SK-N-SH treated with all-trans-retinoic acid at 6 μM for 48 hours (cell line): ENCODE data around the gene PPT1.

Experiments used
- OSR1 ChIP-seq: fragments of 250-450 bp; sonication (Bioruptor Pico); IDR thresholded peaks from 2 replicates; pipeline ENCODE4 v1.8.0; 2022; ENCODE audit warnings: moderate library complexity, mild to moderate bottlenecking, inconsistent platforms
- PPARA ChIP-seq: fragments of 250-450 bp; sonication (Bioruptor Pico); IDR thresholded peaks from 2 replicates; pipeline ENCODE4 v1.5.0; 2020; ENCODE audit warnings: mild to moderate bottlenecking, borderline replicate concordance
- ZC3H10 ChIP-seq: fragments of 250-450 bp; sonication (Bioruptor Pico); IDR thresholded peaks from 2 replicates; pipeline ENCODE4 v1.5.1; 2021; ENCODE audit warnings: mild to moderate bottlenecking, moderate library complexity
- ZFP30 ChIP-seq: fragments of 450-650 bp; formaldehyde crosslinking; IDR thresholded peaks from 2 replicates; pipeline ENCODE4 v1.5.0; 2022; ENCODE audit warnings: mild to moderate bottlenecking, moderate library complexity
- ZNF565 ChIP-seq: fragments of 450-650 bp; formaldehyde crosslinking; conservative IDR thresholded peaks from 2 replicates; pipeline ENCODE4 v1.5.0; 2020; ENCODE audit warnings: low read depth, mild to moderate bottlenecking, moderate library complexity
- ZNF70 ChIP-seq: fragments of 450-650 bp; formaldehyde crosslinking; IDR thresholded peaks from 2 replicates; pipeline ENCODE4 v1.5.0; 2020; ENCODE audit warnings: mild to moderate bottlenecking, moderate library complexity
- TF ChIP-seq, protein P1 (sequence below): fragments of 250-450 bp; sonication (Bioruptor Pico); IDR thresholded peaks from 2 replicates; pipeline ENCODE4 v1.5.1; 2020; ENCODE audit warnings: low read depth, mild to moderate bottlenecking, moderate library complexity

- TF ChIP-seq ZNF565 (CRISPR knock-in tag): no peak
- no peak for TF ChIP-seq PPARA (CRISPR knock-in tag)
- TF ChIP-seq OSR1 (CRISPR knock-in tag): no peak
- TF ChIP-seq ZC3H10 (CRISPR knock-in tag): no peak
- TF ChIP-seq ZFP30 (CRISPR knock-in tag): no peak
- TF ChIP-seq, protein P1, sequence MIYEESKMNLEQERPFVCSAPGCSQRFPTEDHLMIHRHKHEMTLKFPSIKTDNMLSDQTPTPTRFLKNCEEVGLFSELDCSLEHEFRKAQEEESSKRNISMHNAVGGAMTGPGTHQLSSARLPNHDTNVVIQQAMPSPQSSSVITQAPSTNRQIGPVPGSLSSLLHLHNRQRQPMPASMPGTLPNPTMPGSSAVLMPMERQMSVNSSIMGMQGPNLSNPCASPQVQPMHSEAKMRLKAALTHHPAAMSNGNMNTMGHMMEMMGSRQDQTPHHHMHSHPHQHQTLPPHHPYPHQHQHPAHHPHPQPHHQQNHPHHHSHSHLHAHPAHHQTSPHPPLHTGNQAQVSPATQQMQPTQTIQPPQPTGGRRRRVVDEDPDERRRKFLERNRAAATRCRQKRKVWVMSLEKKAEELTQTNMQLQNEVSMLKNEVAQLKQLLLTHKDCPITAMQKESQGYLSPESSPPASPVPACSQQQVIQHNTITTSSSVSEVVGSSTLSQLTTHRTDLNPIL (CRISPR knock-in tag): no peak
- TF ChIP-seq ZNF70 (CRISPR knock-in tag): no peak
Observed at GRCh38 chr1:40047276-40047675, 49.8 kb downstream of the PPT1 start.
